ENCODE results near the gene CLEC10A. TPM values are rescaled to one million over a fixed set of nuclear protein-coding genes. Genes with fewer than 3 reads are reported as not detected.

The CLEC10A gene
- polyA plus RNA-seq, 3 donors, result 22.7 to 69.4 (median 61.9) TPM

DNA sequence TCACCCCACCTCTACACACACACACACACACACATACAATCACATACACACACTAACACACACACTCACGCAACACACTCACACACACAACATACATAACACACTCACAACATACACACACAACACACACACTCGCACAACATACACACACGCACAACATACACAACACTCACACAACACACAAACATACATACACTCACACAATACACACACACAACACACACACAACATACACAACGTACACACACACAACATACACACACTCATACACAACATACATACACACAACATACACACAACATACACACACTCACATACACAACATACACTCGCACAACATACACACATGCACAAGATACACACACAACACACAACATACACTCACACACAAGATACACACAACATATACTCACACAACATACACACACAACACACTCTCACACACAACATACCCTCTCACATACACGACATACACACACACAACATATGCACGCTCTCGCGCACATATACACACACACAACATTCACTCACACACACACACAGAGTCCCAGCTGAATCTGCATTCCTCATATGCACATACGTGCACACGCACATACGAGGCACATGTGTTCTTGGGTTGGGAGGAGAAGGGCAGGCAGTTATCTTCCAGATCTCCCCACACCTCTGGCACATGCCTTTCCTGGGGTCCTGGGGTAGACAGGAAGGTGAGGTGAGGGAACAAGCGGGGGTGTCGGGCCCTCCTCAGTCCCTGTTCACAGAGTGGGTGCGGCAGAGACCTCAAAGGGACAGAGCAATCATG, 33.4 kb upstream of the CLEC10A start:
- Histone ChIP-seq H3K27ac (ENCODE audit: low read depth in 1 of 2, low read length in 2 of 2) (peak overlapping the region; percentile 77 to 94), H3K9me3 (replicated peaks in 1 of 2; ENCODE audit: control insufficient read depth in 1 of 2, insufficient read depth in 1 of 2, low read length in 2 of 2) (peaks cover 5 to 7% of the 10 kb centered on the region in 2 donors), H3K79me2 (ENCODE audit: insufficient read depth, low read length) (peaks cover 31% of the 10 kb centered on the region), H3K36me3 (replicated peaks in 1 of 2; ENCODE audit: control insufficient read depth in 1 of 2, insufficient read depth in 2 of 2, low read length in 2 of 2) (peaks cover 0 to under 1% of the 10 kb centered on the region in 2 donors), H3K27me3 (ENCODE audit: control insufficient read depth in 2 of 2, insufficient read depth in 2 of 2, low read length in 2 of 2) (no peaks in the 10 kb centered on the region), H3K4me1 (ENCODE audit: control insufficient read depth in 1 of 2, insufficient read depth in 2 of 2, low read length in 2 of 2) (peaks cover 88 to 94% of the 10 kb centered on the region in 2 donors), H4K20me1 (ENCODE audit: insufficient read depth, low read length) (no peaks in the 10 kb centered on the region), H2AFZ (ENCODE audit: insufficient read depth, low read depth, low read length, poor library complexity, severe bottlenecking) (no peak overlapping the region), H3K4me3 (replicated peaks in 1 of 3; ENCODE audit: low read depth in 2 of 3, low read length in 3 of 3) (peak overlapping the region; percentile 10 to 60 (median 36)), H3K9ac (ENCODE audit: insufficient read depth, low read length, poor library complexity, severe bottlenecking) (peak overlapping the region; percentile 55), H3K4me2 (replicated peaks; ENCODE audit: extremely low read depth, low read length, poor library complexity, severe bottlenecking) (peak overlapping the region; percentile 72)
- TF ChIP-seq, protein P1, sequence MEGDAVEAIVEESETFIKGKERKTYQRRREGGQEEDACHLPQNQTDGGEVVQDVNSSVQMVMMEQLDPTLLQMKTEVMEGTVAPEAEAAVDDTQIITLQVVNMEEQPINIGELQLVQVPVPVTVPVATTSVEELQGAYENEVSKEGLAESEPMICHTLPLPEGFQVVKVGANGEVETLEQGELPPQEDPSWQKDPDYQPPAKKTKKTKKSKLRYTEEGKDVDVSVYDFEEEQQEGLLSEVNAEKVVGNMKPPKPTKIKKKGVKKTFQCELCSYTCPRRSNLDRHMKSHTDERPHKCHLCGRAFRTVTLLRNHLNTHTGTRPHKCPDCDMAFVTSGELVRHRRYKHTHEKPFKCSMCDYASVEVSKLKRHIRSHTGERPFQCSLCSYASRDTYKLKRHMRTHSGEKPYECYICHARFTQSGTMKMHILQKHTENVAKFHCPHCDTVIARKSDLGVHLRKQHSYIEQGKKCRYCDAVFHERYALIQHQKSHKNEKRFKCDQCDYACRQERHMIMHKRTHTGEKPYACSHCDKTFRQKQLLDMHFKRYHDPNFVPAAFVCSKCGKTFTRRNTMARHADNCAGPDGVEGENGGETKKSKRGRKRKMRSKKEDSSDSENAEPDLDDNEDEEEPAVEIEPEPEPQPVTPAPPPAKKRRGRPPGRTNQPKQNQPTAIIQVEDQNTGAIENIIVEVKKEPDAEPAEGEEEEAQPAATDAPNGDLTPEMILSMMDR (IDR thresholded peaks at IDR 0.05), result no peak
- peaks cover 5 to 11% (median 7%) of the 10 kb centered on the region in 7 donors for H3K9me3 Mint-ChIP-seq
- intact Hi-C loops (cut with micrococcal nuclease), result no loop called here
- H3K4me3 Mint-ChIP-seq, result no peak overlapping the region
- 68% methylated on average over 8 of the region's 15 CpGs for WGBS (ENCODE audit: insufficient coverage)
- H3K36me3 Mint-ChIP-seq, result peaks cover 14 to 29% of the 10 kb centered on the region in 2 donors
- DNase-seq, result no peak
- H3K4me1 Mint-ChIP-seq, result peaks cover 34% of the 10 kb centered on the region
- H3K27ac Mint-ChIP-seq, result no peak overlapping the region
- peaks cover 0 to 2% (median 0%) of the 10 kb centered on the region in 3 donors for H3K27me3 Mint-ChIP-seq (ENCODE audit: low read depth in 3 of 3)

DNA sequence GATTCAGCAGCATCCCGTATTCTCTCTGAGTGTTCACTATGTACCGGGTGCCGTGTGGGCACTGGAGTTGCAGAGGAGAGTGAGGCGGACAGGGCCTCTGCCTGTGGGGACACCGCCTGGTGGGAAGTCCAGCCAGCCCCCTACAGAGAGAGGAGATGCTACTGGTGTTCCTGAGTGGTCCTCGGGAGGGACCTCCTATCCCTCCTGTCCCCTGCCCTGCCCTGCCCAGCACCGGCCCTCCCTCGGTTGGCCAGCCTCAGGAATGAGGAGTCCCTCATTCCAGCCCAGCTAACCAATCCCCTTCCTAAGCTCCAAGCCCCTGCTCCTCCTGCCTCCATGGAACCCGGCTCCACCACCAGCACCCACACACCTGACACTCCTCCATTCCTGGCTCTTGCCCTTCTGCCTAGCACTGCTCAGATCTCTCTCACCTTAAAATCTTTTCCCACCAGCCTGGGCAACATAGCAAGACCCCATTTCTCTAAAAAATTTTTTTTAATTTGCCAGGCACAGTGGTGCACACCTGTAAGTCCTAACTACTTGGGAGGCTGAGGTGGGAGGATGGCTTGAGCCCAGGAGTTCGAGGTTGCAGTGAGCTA, 32.6 kb upstream of the CLEC10A start:
- Histone ChIP-seq H3K27me3 (ENCODE audit: control insufficient read depth in 2 of 2, insufficient read depth in 2 of 2, low read length in 2 of 2) (no peaks in the 10 kb centered on the region), H2AFZ (ENCODE audit: insufficient read depth, low read depth, low read length, poor library complexity, severe bottlenecking) (no peak overlapping the region), H3K4me2 (replicated peaks; ENCODE audit: extremely low read depth, low read length, poor library complexity, severe bottlenecking) (peak overlapping the region; percentile 72), H3K9me3 (replicated peaks in 1 of 2; ENCODE audit: control insufficient read depth in 1 of 2, insufficient read depth in 1 of 2, low read length in 2 of 2) (peaks cover 5 to 6% of the 10 kb centered on the region in 2 donors), H3K9ac (ENCODE audit: insufficient read depth, low read length, poor library complexity, severe bottlenecking) (peak overlapping the region; percentile 33), H3K4me1 (ENCODE audit: control insufficient read depth in 1 of 2, insufficient read depth in 2 of 2, low read length in 2 of 2) (peaks cover 87 to 92% of the 10 kb centered on the region in 2 donors), H4K20me1 (ENCODE audit: insufficient read depth, low read length) (no peaks in the 10 kb centered on the region), H3K79me2 (ENCODE audit: insufficient read depth, low read length) (peaks cover 27% of the 10 kb centered on the region), H3K36me3 (replicated peaks in 1 of 2; ENCODE audit: control insufficient read depth in 1 of 2, insufficient read depth in 2 of 2, low read length in 2 of 2) (peaks cover 6 to 7% of the 10 kb centered on the region in 2 donors), H3K4me3 (replicated peaks in 1 of 3; ENCODE audit: low read depth in 2 of 3, low read length in 3 of 3) (peak overlapping the region in 2 of 3 experiments; percentile 11 to 60), H3K27ac (ENCODE audit: low read depth in 1 of 2, low read length in 2 of 2) (peak overlapping the region; percentile 75 to 94)
- DNase-seq, result no peak
- H3K9me3 Mint-ChIP-seq, result peaks cover 5 to 9% (median 6%) of the 10 kb centered on the region in 7 donors
- 82% methylated on average over 6 of the region's 10 CpGs for WGBS (ENCODE audit: insufficient coverage)
- H3K27me3 Mint-ChIP-seq (ENCODE audit: low read depth in 3 of 3), result peaks cover 0 to 2% (median 0%) of the 10 kb centered on the region in 3 donors
- intact Hi-C loops (cut with micrococcal nuclease), result loop anchor here in 1 of 2 donors (1.0 kb wide), 1 partner anchor 8 kb away; no protein-coding TSS in a partner anchor
- peaks cover 20 to 38% of the 10 kb centered on the region in 2 donors for H3K36me3 Mint-ChIP-seq
- H3K27ac Mint-ChIP-seq, result no peak overlapping the region
- H3K4me3 Mint-ChIP-seq, result peak overlapping the region; percentile 25 to 63
- TF ChIP-seq, protein P1 (IDR thresholded peaks at IDR 0.05), result no peak
- peaks cover 27% of the 10 kb centered on the region for H3K4me1 Mint-ChIP-seq
